HG03045 (cell line): ENCODE data around the gene ARHGEF7.

Source experiments
- ATAC-seq: cut with Tn5 transposase; IDR thresholded peaks from one replicate; pipeline ENCODE4 v1.9.1; 2021; ENCODE audit warnings: mild to moderate bottlenecking, moderate library complexity; ENCODE audit not compliant: unreplicated experiment

The ARHGEF7 gene

DNA sequence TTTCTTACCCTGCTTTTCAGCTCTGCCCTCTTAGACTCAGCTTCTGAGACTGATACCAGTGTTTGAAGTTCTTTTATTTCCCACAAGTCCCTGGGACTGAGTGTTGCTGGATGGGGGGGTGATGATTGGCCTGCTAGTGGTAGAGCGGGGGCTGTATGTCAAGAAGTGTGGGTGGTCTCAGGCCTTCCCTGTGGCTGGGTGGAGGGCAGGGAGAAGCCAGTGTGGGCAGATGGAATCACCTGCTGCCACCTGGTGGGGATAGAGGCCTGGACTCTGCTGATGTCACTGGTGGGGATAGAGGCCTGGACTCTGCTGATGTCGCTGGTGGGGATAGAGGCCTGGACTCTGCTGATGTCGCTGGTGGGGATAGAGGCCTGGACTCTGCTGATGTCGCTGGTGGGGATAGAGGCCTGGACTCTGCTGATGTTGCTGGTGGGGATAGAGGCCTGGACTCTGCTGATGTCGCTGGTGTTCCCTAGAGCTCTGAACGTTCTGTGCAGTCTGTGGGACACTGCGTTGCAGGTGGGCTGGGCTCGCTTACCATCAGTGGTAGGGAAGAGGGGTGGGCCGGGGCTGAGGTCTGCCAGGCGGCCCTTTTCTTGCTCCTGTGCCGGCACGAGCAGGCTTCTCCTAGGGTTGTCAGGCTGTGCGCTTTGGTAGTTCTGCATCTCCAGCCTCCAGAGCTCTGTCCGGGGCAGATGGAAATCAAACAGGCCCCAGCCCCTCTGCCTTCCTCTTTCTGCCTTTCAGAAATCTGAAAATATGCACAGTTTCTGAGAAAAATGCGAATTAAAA, 101.3 kb downstream of the ARHGEF7 start:
- ATAC-seq: peak; percentile 53

DNA sequence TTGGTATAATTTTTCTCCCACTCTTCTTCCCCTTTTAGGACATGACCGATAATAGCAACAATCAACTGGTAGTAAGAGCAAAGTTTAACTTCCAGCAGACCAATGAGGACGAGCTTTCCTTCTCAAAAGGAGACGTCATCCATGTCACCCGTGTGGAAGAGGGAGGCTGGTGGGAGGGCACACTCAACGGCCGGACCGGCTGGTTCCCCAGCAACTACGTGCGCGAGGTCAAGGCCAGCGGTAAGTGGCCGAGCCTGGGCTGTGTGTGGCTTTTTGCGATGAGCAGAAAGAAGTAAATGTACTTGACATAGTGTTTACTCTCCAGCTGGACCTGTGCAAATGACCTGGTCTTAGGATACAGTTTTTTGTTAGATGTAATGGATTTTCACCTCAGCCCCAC, 102.5 kb downstream of the ARHGEF7 start:
- ATAC-seq: no peak

DNA sequence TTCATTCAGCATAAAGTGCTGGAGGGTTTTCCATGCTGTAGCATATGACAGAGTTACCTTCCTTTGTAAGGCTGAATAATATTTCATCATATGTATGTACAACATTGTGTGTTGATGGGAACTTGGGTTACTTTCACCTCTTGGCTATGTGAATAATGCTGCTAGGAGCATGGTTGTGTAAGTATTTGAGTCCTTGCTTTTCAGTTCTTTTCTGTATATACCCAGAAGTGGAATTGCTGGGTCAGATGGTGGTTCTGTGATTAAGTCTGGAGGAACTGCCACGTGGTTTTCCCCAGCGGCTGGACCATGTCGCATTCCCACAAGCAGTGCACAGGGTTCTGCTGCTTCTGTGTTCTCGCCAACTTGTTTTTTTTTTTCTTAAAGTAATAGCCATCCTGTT, 104.2 kb downstream of the ARHGEF7 start:
- ATAC-seq: no peak

DNA sequence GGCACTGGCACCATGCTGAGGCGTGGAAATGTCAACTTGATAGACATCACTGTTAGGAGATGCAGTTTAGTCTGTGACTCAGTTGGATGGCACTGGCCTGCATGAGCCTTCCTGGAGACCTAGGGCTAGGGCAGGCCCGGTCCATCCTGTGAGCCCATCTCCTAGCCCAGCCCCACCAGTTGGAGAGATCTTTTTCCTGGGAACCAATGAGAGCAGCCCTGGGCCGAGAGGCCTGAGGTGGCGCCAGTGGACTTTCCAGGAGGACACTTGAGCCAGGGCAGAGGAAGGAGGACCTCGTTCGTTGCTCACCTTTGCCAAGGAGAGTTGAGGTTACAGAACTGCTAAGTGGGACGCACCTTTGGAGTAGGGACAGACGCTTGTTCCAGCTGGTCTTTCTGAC, 104.8 kb downstream of the ARHGEF7 start:
- ATAC-seq: no peak

DNA sequence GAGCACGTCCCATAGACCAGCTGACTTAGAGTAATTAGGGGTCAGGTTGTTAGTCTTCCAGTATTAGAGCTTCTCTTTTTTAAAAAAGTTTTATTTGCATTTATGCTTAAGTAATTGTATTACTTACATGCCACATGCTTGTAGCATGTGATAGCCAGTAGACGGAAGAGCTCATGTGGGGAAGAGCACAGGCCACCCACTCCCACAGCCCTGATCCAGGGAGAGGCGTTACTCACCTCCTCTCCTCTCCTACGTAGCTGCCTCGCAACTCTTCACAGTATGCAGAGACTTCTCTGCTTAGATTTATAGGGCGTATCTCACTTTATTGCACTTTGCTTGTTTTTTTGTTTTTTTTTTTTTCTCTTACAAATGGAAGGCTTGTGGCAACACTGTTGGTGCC, 110.1 kb downstream of the ARHGEF7 start:
- ATAC-seq: no peak

DNA sequence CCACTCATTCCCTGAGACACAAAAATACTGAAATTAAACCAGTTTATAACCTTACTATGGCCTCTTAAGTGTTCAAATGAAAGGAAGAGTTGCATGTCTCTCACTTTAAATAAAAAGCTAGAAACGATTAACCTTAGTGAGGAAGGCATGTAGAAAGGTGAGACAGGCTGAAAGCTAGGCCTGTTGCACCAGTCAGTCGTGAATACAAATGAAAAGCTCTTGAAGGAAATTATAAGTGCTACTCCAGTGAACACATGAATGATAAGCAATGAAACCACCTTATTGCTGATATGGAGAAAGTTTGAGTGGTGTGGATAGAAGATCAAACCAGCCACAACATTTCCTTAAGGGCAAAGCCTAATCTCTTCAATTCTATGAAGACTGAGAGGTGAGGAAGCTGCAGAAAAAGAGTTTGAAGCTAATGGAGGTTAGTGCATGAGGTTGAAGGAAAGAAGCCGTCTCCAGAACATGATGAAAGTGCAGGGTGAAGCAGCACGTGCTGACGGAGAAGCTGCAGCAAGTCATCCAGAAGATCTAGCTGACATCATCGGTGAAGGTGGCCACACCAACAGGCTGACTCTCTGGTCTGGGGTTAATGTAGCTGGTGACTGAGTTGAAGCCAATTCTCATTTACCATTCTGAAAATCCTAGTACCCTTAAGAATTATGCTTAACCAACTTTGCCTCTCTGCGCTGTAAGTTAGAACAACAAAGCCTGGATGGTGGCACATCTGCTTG, 110.9 kb downstream of the ARHGEF7 start:
- ATAC-seq: no peak

DNA sequence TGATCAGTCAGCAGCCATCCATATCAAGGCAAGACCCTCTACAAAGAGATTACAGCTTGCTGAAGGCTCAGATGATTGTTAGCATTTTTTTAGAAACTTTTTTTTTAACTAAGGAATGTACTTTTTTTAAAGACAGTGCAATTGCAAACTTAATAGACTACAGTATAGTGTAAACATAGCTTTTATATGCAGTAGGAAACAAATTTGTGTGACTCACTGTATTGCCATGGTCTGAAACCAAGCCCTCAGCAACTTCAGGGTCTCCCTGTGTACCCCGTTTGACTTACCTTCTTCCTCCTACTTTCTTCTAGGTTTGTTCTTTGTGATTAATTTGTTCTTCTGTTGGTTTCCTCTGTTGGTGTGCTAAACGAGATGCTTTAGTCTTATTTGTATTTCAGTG, 112.3 kb downstream of the ARHGEF7 start:
- ATAC-seq: no peak

DNA sequence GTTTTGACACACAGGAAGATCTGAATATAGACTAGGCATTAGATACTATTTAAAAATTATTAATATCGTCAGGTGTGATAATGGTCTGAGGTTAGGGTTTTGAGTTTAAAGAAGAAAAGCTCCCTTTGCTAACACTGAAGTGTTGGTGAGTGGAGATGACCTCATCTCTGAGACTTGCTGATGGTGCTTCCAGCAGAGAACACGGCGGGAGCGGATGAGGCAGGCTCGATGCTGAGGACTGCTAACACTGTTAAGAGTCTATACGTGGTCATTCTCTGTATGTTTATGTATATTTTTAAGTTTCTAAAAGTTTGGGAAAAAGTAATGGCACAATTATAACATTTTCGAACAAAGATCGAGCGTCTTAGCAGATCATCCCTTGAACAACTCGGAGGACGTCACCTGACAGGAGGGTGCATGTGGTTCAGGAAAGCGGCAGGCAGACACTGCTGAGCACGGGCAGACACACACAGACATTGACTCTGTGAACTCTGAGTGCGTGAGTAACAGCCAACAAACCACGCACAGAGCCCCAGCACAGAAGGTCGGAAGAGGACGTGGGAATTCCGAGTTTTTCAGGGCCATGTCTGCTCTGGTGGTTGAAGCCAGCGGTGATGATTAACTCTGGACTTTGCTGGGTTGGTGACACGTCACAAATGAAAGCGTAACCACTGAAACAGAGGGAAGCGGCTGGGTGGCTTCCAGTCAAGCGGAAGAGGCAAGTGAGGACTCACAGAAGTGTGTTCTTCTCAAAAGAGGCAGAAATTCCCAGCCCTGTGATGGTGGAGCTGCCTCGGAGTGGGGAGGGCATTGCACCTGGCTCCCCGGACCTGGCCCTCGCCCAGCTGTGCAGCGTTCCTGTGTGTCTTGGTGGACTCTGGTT, 113.4 kb downstream of the ARHGEF7 start:
- ATAC-seq: no peak

DNA sequence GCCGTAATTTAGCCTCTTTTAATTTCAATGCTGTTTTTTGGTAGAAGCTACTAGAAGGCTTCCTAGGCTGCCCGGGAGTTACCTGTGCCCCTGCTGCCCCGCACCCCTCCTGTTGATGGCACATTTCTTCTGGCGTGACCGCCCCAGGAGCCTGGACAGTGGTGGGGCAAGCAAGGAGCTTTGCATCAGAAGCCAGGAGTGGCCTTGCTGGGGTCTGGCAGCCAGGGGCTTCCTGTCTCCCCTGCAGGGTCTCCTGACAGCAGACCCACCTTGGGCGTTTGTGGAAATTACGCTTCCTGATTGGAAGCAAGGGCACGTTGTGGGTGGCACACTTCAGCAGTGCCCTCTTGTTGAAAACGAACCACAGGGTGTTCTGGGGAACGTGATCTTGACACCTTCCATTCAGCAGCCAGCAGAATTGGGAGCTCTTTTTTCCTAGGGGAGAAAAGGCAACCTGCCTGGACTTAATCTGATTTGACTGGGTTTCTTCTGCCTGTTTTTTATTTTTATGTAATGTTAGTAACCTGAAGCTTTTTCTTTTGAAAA, 115.3 kb downstream of the ARHGEF7 start:
- ATAC-seq: no peak

DNA sequence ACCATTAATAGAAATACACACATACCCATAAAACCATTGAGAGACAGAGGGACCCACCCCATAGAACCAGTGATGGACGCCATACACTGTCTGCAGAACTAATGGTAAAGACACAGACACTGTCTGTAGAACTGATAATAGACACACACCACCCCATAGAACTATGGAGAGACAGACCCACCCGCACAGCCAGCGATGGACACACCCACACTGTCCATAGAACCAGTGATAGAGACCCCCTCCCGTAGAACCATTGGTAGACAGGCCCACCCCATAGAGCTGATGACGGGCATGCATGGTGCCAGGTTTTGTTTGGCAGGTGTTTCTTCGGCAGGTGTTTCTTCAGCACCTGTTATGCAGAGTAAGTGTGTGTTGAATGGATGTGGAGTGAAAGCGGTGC, 117.1 kb downstream of the ARHGEF7 start:
- ATAC-seq: no peak

DNA sequence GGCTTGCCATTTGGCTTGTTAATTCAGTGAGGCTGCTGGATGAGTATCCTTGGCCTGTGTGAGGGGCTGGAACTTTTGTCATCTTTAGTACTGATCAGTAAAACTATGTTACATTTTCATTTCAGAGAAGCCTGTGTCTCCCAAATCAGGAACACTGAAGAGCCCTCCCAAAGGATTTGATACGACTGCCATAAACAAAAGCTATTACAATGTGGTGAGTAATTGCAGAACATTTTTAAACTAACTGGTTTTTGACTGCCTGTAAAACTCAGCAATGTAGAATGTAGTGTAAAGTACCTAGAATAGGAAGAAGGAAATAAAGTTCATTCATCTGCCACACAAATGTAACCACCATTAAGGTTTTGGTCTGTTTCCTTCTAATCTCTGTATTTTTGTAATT, 118.0 kb downstream of the ARHGEF7 start:
- ATAC-seq: no peak

DNA sequence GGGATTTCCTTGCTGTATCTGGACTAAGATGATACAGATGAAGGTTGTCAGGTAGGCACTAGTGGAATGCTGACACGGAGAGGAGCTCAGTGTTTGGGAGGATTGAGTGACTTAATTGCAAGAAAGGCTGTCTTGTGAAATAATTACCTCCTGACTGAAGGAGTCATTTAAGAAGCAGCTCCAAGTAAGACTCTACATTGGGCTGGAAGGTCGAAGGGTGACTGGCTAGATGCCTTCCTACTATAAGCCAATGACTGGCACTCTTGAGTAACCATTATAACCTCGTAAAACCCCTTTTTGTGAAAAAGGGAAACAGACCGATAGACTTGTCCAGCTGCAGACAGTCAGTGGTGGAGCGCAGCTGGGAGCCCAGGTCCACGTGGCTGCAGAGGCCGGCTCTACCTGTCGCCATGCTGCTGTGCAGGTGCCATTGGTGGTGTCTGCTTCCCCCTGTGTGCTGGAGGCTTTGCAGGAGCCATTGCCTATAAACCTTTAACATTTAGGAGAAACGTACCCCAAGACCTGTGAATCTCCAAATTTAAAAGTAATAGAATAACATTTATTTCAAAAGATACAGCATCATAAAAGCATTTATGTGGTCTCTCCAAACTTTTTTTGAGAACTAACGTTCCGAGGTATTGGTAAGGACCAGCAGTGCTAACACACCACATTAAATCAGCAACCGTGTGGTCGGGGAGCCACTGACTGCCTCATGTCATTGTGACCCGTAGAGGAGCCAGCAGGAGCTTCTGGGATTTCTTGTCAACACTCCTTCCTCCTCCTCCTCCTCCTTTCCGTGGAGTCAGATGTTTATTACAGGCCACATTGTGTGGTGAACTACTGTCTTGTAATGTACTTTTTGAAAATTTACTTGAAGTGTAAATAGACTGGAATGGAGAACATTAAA, 124.9 kb downstream of the ARHGEF7 start:
- ATAC-seq: no peak

DNA sequence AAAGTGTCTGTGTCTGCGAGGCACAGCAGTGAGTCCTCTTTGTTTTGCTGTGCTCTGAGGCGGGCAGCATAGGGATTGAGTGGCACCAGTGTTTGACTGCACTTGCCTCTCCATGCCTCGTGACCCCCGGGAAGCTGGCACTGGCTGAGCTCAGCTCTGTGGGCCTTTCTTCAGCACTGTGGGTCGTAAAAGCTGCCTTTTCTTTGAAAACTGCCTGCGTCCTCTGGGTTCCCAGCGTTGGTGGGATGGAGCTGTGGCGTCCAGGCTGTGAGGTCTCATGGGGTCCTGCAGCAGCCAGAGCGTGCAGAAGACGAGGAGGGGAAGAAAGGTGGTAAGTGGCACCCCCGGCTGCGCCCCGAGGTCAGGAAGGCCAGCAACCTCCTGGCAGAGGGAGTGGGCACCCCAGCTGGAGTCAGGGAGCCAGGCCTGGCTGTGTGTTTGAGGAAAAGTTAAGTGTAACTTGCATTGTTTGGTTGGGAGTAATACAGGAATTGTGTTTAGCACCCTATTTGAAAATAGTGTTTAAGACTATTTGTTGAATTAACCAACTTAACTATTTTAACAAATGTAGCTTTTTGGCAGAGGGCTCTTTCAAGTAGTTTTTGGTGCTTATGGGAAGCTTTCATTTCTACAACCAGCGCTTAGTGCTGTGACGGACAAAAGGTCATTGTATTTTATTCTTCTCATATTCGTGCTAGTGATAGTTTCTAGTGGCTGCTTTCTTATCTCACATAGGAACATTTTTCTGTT, 126.1 kb downstream of the ARHGEF7 start:
- ATAC-seq: no peak

DNA sequence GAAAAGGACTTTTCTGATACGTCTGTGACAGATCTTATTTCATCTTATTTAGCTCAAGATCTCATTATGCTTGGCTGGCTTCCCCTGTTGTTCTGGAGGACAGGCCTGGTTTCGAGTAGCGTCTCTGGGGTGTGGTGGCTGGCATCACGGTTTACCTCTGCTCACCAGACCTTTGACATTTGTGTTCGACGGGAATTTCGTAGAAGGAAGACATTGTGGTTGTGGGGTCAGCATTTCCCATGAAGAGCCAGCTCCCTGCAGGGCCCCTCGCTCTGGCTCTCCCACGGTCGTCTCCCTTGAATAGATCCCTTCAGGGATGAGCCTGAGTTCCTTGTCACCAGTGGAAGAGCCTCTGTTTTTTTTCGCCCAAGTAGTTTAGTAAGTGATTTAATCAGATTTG, 126.8 kb downstream of the ARHGEF7 start:
- no peak for ATAC-seq

DNA sequence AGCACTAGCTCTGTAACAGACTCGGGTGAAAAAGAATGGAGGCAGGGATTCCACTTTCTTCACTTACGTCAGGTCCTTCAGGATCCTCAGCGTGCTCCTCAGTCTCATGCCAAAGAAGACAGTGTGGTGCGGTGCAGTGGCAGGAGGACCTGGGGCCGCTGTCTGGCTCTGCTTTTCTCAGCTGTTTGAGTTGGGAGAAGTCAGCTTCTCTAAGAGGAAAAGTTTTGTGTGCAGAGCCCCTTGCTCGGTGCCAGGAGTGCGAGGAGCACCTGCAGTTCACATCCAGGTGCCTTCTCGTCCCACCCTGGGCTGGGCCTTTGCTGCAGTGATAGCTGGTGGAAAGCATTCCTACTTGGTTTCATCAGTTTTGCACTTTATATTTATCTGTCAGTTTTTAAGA, 127.5 kb downstream of the ARHGEF7 start:
- ATAC-seq: no peak

DNA sequence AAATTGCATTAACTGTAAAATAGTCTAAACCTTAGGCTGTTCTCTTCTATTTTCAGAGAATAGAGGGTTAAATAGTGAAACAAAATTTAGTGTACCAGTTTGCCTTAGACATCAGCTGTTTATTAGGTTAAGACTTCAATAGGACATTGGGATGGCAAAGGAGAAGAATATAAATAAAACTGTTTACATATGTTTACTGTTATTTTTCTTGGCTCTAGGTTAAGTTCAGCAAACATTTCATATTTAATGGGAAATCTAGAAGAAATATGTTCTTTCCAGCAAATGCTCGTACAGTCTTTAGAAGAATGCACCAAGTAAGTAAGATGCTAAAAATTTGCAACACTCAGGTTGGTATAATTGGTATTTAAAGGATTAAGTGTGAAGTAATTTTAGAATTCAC, 128.9 kb downstream of the ARHGEF7 start:
- no peak for ATAC-seq

DNA sequence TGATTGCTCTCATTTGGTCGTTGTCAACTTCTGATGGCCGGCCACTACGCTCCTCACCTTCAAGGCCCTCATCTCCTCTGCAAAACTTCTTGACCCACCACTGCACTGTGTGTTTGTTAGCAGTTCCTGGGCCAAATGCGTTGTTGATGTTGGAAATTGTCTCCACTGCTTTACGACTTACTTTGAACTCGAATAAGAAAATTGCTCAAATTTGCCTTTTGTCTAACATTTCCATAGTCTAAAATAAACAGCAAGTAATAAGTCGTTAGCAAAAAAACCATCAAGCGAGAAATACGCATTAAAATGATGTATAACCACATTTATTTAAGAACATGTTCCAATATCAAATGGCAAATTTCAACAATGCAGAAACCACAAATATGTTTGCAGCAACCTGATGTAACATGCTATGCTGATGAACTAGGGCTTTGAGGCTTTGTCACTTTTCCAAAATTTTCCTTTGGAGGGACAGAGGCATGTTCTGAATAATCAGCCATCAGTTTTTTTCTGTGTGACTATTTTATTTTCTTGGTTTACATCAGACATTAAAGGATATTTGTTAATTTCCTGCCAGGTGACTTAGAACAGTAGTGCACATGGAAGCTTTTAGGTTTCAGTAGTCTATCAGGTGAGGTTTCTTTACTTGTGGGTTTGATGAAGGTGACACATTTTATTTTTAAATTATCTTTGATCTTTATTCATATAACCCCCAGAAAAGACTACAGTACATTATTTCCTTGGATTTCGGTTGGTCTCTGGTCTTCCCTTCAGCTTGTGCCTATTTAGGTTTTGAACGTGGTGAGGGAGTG, 130.7 kb downstream of the ARHGEF7 start:
- no peak for ATAC-seq

DNA sequence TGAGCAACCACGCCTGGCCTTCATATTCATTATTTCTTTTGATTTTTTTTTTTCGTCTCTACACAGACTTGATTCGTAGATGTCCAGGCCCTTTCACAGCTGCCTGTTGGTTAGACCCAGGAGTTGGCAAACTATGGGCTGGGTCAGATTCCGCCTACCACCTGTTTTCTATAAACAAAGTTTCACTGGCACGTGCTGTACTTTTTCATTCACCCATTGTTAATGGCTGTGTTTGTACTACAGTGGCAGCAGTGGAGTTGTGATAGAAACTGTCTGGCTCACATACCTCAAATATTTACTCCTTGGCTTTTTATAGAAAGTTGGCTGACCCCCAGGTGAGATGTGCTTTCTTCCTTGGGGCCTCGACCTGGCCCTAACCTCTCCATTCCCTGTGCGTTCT, 132.4 kb downstream of the ARHGEF7 start:
- no peak for ATAC-seq

DNA sequence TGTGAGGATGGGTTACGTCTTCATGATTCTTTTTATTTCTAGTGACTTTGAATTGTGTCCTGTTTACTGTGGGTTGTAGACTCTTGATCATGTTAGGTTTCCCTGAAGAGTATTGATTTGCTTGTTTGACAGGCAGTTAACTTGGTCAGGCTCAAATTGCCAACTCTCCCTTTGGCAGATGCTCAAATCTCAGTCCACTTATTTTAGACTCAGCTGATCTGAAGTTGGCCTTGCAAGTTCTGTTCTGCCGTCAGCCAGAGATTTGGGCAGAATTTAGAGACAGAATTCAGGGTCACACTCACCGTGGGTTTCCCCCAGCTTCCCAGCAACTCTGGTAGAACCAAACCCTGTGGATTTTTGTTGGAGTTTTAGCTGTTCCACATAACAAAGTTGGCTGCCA, 133.7 kb downstream of the ARHGEF7 start:
- no peak for ATAC-seq
